HepG2 (cell line): Measurements from ENCODE around the gene EPN3. TPM values are rescaled to one million over a fixed set of nuclear protein-coding genes. Genes with fewer than 3 reads are reported as not detected.
A peak's percentile ranks its signal among the peaks of the same experiment; 100 is the strongest.

ENCODE experiments used
- AKAP8 ChIP-seq: sonication (generic); formaldehyde crosslinking; IDR thresholded peaks from 2 replicates; pipeline ENCODE4 v1.5.1; 2020; ENCODE audit warnings: mild to moderate bottlenecking, missing genetic modification reagents
- ATF1 ChIP-seq: IDR thresholded peaks from 2 replicates; pipeline ENCODE4 v1.6.1; 2016; ENCODE audit warnings: mild to moderate bottlenecking, control low read depth
- BRD4 ChIP-seq: sonication (generic); formaldehyde crosslinking; IDR thresholded peaks from 2 replicates; pipeline ENCODE4 v1.4.0; 2020; ENCODE audit warnings: missing genetic modification reagents
- CREB1 ChIP-seq, 2 experiments: fragments of 450-650 bp in 1 of 2; IDR thresholded peaks; 2 replicates each; pipeline ENCODE4 v1.6.1; 2016 to 2017; ENCODE audit warnings: control low read depth in 1 of 2, mild to moderate bottlenecking in 1 of 2, missing compliant biosample characterization in 1 of 2, missing genetic modification characterization in 1 of 2
- FOXJ3 ChIP-seq: sonication (generic); formaldehyde crosslinking; IDR thresholded peaks from 2 replicates; pipeline ENCODE4 v1.4.0; 2020; ENCODE audit warnings: missing genetic modification reagents, mild to moderate bottlenecking, borderline replicate concordance
- GZF1 ChIP-seq: sonication (generic); formaldehyde crosslinking; IDR thresholded peaks from 2 replicates; pipeline ENCODE4 v1.5.1; 2020; ENCODE audit warnings: mild to moderate bottlenecking, missing genetic modification reagents
- MIER2 ChIP-seq: IDR thresholded peaks from 2 replicates; pipeline ENCODE4 v1.6.1; 2016; ENCODE audit warnings: missing biosample characterization, missing genetic modification reagents
- MXI1 ChIP-seq: IDR thresholded peaks from 3 replicates; pipeline ENCODE4 v1.6.1; 2012; ENCODE audit warnings: low read depth, low read length, inconsistent platforms, borderline replicate concordance
- NFE2L2 ChIP-seq: fragments of 150-350 bp; IDR thresholded peaks from 2 replicates; pipeline ENCODE4 v1.6.1; 2014; ENCODE audit warnings: low read length
- NFKB2 ChIP-seq: sonication (generic); formaldehyde crosslinking; IDR thresholded peaks from 2 replicates; pipeline ENCODE4 v1.4.0; 2020; ENCODE audit warnings: missing genetic modification reagents, borderline replicate concordance
- PITX1 ChIP-seq: sonication (generic); formaldehyde crosslinking; IDR thresholded peaks from 2 replicates; pipeline ENCODE4 v1.5.1; 2020; ENCODE audit warnings: mild to moderate bottlenecking, missing genetic modification reagents
- RBM22 ChIP-seq: fragments of 200-400 bp; formaldehyde crosslinking; optimal IDR thresholded peaks from 2 replicates; pipeline ENCODE3; 2017; ENCODE audit warnings: mild to moderate bottlenecking, low read length, moderate library complexity
- REL ChIP-seq: sonication (generic); formaldehyde crosslinking; conservative IDR thresholded peaks from 2 replicates; pipeline ENCODE4 v1.8.0; 2022; ENCODE audit warnings: mild to moderate bottlenecking, missing genetic modification reagents, moderate library complexity
- RXRA ChIP-seq: sonication (generic); formaldehyde crosslinking; IDR thresholded peaks from 2 replicates; pipeline ENCODE4 v1.5.1; 2020; ENCODE audit warnings: missing genetic modification reagents
- SIN3B ChIP-seq: fragments of 150-350 bp; IDR thresholded peaks from 2 replicates; pipeline ENCODE4 v1.6.1; 2014; ENCODE audit warnings: low read length
- SMAD3 ChIP-seq: sonication (generic); formaldehyde crosslinking; IDR thresholded peaks from 2 replicates; pipeline ENCODE4 v1.4.0; 2020; ENCODE audit warnings: missing genetic modification reagents
- SP2 ChIP-seq: sonication (generic); formaldehyde crosslinking; IDR thresholded peaks from 2 replicates; pipeline ENCODE4 v1.5.1; 2020; ENCODE audit warnings: mild to moderate bottlenecking, missing genetic modification reagents
- SPEN ChIP-seq: sonication (generic); formaldehyde crosslinking; IDR thresholded peaks from 2 replicates; pipeline ENCODE4 v1.5.1; 2020; ENCODE audit warnings: low read depth, mild to moderate bottlenecking, missing genetic modification reagents
- STAG1 ChIP-seq: sonication (generic); formaldehyde crosslinking; IDR thresholded peaks from 2 replicates; pipeline ENCODE4 v1.4.0; 2020; ENCODE audit warnings: missing genetic modification reagents
- ZBTB8A ChIP-seq: sonication (generic); formaldehyde crosslinking; IDR thresholded peaks from 2 replicates; pipeline ENCODE4 v1.4.0; 2020; ENCODE audit warnings: mild to moderate bottlenecking, low read depth, missing genetic modification reagents, borderline replicate concordance
- ZFP36 ChIP-seq: fragments of 150-350 bp; IDR thresholded peaks from 2 replicates; pipeline ENCODE4 v1.6.1; 2018; ENCODE audit warnings: borderline replicate concordance, low read length, low read depth; ENCODE audit not compliant: partially characterized antibody
- ZNF10 ChIP-seq: sonication (generic); formaldehyde crosslinking; IDR thresholded peaks from 2 replicates; pipeline ENCODE4 v1.4.0; 2020; ENCODE audit warnings: mild to moderate bottlenecking, low read depth, missing genetic modification reagents, borderline replicate concordance
- ZNF263 ChIP-seq: sonication (generic); formaldehyde crosslinking; IDR thresholded peaks from 2 replicates; pipeline ENCODE4 v1.4.0; 2020; ENCODE audit warnings: missing genetic modification reagents
- ZNF296 ChIP-seq: sonication (generic); formaldehyde crosslinking; conservative IDR thresholded peaks from 2 replicates; pipeline ENCODE4 v1.5.0; 2020; ENCODE audit warnings: mild to moderate bottlenecking, missing genetic modification reagents
- ZNF326 ChIP-seq: sonication (generic); formaldehyde crosslinking; IDR thresholded peaks from 2 replicates; pipeline ENCODE4 v1.4.0; 2020; ENCODE audit warnings: missing genetic modification reagents, borderline replicate concordance
- ZNF552 ChIP-seq: sonication (generic); formaldehyde crosslinking; IDR thresholded peaks from 2 replicates; pipeline ENCODE4 v1.9.0; 2022; ENCODE audit warnings: missing genetic modification reagents, mild to moderate bottlenecking, borderline replicate concordance
- ZNF782 ChIP-seq: sonication (generic); formaldehyde crosslinking; IDR thresholded peaks from 2 replicates; pipeline ENCODE4 v1.4.0; 2020; ENCODE audit warnings: missing genetic modification reagents, mild to moderate bottlenecking, borderline replicate concordance
- ZSCAN12 ChIP-seq: sonication (generic); formaldehyde crosslinking; IDR thresholded peaks from 2 replicates; pipeline ENCODE4 v1.9.0; 2021; ENCODE audit warnings: mild to moderate bottlenecking, missing genetic modification reagents
- ZSCAN30 ChIP-seq: sonication (generic); formaldehyde crosslinking; IDR thresholded peaks from 2 replicates; pipeline ENCODE4 v1.5.0; 2020; ENCODE audit warnings: mild to moderate bottlenecking, missing genetic modification reagents
- polyA plus RNA-seq, 8 experiments: library from polyadenylated mRNA; depleted of rRNA in 3 of 8; stranded (reverse) in 7 of 8; unstranded in 1 of 8; fragments of >200 nt; fragmentation: Illumina TruSeq in 4 of 8; extraction: Trizol in 4 of 8; gene quantifications; 2 replicates each; pipeline versions ENCODE4 v1.2.1 to v1.2.3, GENCODE V29; 2011 to 2016; ENCODE audit warnings: low read depth in 4 of 8, missing spikeins in 1 of 8, mixed read lengths in 1 of 8; ENCODE audit not compliant: insufficient read depth in 1 of 8
- total RNA-seq, 5 experiments: library from RNA; depleted of rRNA; stranded (reverse); fragments of >200 nt; fragmentation: Illumina TruSeq; extraction: Trizol; gene quantifications; 2 replicates each; pipeline ENCODE4 v1.2.3, GENCODE V29; 2016; ENCODE audit warnings: low read depth in 1 of 5
- TF ChIP-seq, protein P1 (sequence below): IDR thresholded peaks from 2 replicates; pipeline ENCODE4 v1.6.1; 2016; ENCODE audit warnings: control low read depth
- TF ChIP-seq, protein P2 (sequence below): IDR thresholded peaks from 2 replicates; pipeline ENCODE4 v1.6.1; 2018; ENCODE audit warnings: missing genetic modification reagents, mild to moderate bottlenecking, missing compliant biosample characterization

The EPN3 gene
- total and polyA plus RNA-seq, 2 of the 13 experiments (the other 11 are each of a cell fraction or from before 2014, with no cell fraction given) = 0.11 to 0.95 TPM

DNA sequence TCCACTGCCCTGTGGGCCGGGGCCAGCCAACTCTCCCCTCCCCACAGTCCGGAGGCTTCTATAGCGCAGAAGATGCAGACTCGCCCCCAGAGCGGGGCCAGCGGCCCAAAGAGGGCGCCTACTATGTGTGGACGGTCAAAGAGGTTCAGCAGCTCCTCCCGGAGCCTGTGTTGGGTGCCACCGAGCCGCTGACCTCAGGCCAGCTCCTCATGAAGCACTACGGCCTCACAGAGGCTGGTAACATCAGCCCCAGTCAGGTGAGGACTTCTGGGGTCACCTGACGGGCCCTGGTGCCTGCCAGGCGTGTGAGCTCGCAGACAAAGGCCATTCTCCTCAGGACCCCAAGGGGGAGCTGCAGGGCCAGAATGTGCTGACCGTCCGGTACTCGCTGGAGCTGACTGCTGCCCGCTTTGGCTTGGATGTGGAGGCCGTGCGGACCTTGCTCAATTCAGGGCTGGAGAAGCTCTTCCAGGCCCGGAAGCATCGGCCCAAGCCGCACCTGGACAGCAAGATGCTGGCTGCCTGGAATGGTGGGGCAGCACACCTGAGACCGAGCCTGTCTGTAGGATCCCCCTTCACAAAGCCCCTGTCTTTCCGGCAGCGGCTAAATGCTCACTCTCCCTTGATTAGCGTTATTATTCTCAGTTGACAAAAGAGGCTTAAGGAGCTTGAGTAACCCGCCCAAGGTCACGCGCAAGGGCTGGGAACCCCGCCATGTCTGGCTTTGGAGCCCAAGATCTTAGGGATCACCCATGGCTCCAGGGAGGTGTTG lies 18.3 kb downstream of the EPN3 start (continued):
- TF ChIP-seq NFKB2 (CRISPR knock-in tag) (peak; percentile 43; the same call in 1 of the 2 replicates), ZNF296 (no peak), BRD4 (0 out of 2 replicates have a peak, but pooled peaks have one; percentile 61), RBM22 (no peak), SIN3B (0 out of 2 replicates have a peak, but pooled peaks have one; percentile 43), NFE2L2 (no peak), STAG1 (CRISPR knock-in tag) (peak; percentile 98), SP2 (no peak), MXI1 (no peak; the same call in 2 of the 3 replicates), CREB1 (IDR thresholded peaks at IDR 0.05) (no peak), CREB1 (CRISPR knock-in tag; IDR thresholded peaks at IDR 0.05) (no peak), ZNF263 (0 out of 2 replicates have a peak, but pooled peaks have one; percentile 31), REL (CRISPR knock-in tag) (no peak), RXRA (CRISPR knock-in tag) (peak; percentile 71), AKAP8 (CRISPR knock-in tag) (no peak), ZSCAN30 (CRISPR knock-in tag) (no peak), ZNF326 (CRISPR knock-in tag) (no peak), ZNF552 (CRISPR knock-in tag) (no peak), SMAD3 (CRISPR knock-in tag) (peak; percentile 69; the same call in 1 of the 2 replicates), ZNF10 (CRISPR knock-in tag) (no peak), FOXJ3 (CRISPR knock-in tag) (no peak), SPEN (CRISPR knock-in tag) (peak; percentile 62; the same call in 1 of the 2 replicates), MIER2 (CRISPR knock-in tag) (peak; percentile 53; the same call in 1 of the 2 replicates), ZNF782 (CRISPR knock-in tag) (no peak), ZBTB8A (CRISPR knock-in tag) (no peak), GZF1 (CRISPR knock-in tag) (no peak), ATF1 (no peak), ZFP36 (no peak), PITX1 (CRISPR knock-in tag) (0 out of 2 replicates have a peak, but pooled peaks have one; percentile 22), ZSCAN12 (CRISPR knock-in tag) (no peak)
- TF ChIP-seq, protein P1, sequence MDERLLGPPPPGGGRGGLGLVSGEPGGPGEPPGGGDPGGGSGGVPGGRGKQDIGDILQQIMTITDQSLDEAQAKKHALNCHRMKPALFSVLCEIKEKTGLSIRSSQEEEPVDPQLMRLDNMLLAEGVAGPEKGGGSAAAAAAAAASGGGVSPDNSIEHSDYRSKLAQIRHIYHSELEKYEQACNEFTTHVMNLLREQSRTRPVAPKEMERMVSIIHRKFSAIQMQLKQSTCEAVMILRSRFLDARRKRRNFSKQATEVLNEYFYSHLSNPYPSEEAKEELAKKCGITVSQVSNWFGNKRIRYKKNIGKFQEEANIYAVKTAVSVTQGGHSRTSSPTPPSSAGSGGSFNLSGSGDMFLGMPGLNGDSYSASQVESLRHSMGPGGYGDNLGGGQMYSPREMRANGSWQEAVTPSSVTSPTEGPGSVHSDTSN (CRISPR knock-in tag) = no peak
- TF ChIP-seq, protein P2, sequence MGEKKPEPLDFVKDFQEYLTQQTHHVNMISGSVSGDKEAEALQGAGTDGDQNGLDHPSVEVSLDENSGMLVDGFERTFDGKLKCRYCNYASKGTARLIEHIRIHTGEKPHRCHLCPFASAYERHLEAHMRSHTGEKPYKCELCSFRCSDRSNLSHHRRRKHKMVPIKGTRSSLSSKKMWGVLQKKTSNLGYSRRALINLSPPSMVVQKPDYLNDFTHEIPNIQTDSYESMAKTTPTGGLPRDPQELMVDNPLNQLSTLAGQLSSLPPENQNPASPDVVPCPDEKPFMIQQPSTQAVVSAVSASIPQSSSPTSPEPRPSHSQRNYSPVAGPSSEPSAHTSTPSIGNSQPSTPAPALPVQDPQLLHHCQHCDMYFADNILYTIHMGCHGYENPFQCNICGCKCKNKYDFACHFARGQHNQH (CRISPR knock-in tag) = peak; percentile 33; the same call in 1 of the 2 replicates
